T1000 (cell line): ENCODE data around the gene RUSC1.
"Not testable (repeated sequence)": the region's sequence is repeated elsewhere in the genome, so short reads cannot be mapped to it uniquely, and the experiment has no call there.

Experiments
- DNase-seq: peaks from one replicate; lab custom pipeline; 2025; ENCODE audit warnings: mixed read lengths; lab: John Stamatoyannopoulos, UW

RUSC1 gene

DNA sequence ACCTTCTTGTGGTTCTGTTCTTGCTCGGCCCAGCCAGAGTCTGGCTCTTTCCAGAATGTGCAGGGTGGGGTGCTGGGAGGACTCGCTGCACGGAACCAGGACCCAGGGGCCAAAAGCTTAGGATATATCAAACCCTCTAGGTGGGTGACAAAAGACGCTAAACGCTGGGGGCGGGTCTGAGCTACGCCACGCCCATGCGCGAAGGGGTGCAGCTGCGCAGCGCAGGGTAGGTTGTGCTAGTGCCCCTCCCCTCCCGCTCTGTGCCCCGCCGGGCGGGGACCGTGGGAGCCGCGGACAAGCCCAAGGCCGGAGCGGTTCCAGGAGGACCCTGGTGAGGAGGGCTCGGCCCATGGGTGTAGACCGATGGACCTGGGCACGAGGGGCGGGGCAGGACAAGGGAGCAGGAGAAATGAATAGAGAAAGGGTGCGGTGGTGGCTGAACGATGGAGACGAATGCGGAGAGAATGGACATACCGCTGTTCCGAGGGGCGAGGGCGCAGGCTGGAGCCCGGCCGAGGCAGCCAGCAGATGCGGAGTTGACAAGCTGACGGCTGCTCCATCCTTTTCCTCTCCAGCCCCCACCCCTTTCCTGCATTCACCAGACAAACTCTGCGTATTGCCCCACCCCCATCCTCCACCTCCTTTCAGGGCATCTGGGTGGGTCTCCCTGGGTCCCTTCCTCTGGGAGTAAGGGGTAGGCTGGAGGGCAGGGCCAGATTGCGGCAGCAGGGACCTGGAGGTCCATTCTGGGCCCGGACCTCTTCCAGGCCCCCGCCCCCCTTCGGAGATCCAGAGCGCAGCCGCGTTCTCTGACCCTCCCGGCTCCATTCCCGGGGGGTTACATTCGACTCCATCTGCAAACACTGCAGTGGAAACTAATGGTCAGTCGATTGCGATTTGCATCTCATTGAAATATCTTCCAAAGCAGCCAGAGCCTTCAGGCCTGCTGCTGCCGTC, at the start of gene RUSC1:
Gene RUSC1, plus strand, starts transcription at position 234 of the 957 bp plus-strand sequence. CDS start 880 bp downstream, outside the sequence.
- peak; percentile 50 for DNase-seq

- no peak for DNase-seq
Measured at GRCh38 chr1:155272466-155273342, 48.0 kb upstream of the RUSC1 start.

- DNase-seq, result peak; percentile 88
Measured at GRCh38 chr1:155273343-155274245, 47.1 kb upstream of the RUSC1 start, which contains the start of gene CLK2. TSS of gene CLK2 (minus strand) at chr1:155273504. CDS start at chr1:155270977, 2,527 bp downstream.

DNA sequence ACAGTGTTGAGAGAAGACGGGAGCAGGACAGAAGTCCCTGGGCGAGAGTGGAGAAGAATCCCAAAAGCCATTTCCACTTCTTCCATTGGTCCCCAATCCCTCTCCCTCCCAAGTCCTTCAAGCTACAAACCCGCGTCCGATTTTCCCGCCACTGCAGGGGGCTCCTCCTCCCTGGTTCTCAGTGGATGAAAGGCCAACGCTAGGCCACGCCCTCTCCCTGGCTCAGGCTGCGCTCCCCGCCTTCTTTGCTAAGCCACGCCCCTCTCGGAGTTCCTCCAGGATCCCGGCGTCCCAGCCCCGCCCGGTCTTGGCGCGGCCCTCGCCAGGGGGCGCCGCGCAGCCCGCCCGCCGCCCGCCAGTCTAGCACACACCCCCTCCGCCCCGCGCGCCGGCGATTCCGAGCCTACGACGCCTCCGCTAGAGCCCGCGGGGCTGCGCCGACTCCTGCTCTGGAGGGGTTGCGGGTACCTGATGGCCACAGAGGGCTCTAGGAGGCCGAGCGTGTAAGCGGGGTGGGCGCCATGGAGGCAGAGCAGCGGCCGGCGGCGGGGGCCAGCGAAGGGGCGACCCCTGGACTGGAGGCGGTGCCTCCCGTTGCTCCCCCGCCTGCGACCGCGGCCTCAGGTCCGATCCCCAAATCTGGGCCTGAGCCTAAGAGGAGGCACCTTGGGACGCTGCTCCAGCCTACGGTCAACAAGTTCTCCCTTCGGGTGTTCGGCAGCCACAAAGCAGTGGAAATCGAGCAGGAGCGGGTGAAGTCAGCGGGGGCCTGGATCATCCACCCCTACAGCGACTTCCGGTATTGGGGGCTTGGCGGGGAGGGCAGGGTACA, 43.4 kb upstream of the RUSC1 start, which contains the start of gene HCN3:
Gene HCN3, plus strand, starts transcription at position 394 of the 832 bp plus-strand sequence. Its CDS starts 128 bp downstream, at position 522.
- peak; percentile 92 for DNase-seq

GRCh38 chr1:155277902-155278688, 42.6 kb upstream of the RUSC1 start:
- no peak for DNase-seq

- no peak for DNase-seq
Measured at GRCh38 chr1:155278689-155279160, 42.0 kb upstream of the RUSC1 start.

DNA sequence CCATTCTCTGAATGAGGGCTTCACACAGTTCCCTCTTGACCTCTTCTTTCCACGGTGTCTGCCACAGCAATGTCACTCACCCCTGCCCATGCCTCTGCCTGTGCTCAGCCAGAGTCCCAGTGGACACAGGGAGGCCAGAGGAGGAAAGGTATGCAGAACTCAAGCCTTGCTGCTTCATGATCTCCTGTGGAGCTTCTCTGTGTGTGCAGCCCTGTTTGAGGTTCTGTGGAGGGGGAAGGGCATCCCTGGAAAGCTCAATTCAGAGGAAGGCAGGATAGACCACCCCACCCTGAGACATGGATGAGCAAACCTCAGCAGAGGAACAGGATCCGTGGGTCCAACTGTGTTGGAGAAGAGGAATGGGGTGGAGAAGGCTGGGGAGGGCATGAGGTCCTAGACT, 41.4 kb upstream of the RUSC1 start:
- DNase-seq, result no peak

DNA sequence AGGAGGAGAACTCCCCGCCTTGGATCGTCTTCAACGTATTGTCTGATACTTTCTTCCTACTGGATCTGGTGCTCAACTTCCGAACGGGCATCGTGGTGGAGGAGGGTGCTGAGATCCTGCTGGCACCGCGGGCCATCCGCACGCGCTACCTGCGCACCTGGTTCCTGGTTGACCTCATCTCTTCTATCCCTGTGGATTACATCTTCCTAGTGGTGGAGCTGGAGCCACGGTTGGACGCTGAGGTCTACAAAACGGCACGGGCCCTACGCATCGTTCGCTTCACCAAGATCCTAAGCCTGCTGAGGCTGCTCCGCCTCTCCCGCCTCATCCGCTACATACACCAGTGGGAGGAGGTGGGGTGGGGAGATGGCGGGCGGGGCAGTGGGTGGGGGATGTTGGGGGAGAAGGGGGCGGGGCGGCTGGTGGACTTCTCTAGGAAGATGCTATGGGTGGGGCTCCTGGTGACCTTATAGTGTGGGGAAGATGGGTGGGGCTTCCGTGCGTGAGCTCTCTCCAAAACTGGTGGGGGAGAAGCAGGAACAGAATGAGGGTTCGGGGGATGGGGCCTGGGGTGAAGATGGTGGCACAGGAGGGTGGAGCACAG, 38.1 kb upstream of the RUSC1 start:
- DNase-seq, result no peak

DNA sequence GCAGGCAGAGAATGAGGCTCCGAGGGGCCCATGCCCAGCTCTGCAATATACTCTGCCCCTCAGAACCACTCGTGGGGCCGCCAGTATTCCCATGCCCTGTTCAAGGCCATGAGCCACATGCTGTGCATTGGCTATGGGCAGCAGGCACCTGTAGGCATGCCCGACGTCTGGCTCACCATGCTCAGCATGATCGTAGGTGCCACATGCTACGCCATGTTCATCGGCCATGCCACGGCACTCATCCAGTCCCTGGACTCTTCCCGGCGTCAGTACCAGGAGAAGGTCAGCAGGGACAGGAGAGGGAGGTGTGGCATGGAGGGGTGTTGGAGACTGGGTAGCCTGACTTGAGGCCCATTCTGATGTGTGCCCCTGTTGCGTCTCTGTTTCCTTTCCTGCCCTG, 36.2 kb upstream of the RUSC1 start:
- DNase-seq, result no peak

- no peak for DNase-seq
Measured at GRCh38 chr1:155285063-155285462, 35.6 kb upstream of the RUSC1 start.

DNA sequence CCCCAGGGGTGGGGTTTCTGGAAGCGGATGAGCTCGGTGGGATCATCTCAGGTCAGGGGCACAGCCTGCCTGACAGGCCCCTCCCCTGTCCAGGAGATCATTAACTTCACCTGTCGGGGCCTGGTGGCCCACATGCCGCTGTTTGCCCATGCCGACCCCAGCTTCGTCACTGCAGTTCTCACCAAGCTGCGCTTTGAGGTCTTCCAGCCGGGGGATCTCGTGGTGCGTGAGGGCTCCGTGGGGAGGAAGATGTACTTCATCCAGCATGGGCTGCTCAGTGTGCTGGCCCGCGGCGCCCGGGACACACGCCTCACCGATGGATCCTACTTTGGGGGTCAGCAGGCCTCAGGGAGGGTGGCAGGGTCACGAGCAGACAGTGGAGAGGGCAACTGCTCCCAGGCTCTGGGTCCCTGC, 35.1 kb upstream of the RUSC1 start:
- no peak for DNase-seq

DNA sequence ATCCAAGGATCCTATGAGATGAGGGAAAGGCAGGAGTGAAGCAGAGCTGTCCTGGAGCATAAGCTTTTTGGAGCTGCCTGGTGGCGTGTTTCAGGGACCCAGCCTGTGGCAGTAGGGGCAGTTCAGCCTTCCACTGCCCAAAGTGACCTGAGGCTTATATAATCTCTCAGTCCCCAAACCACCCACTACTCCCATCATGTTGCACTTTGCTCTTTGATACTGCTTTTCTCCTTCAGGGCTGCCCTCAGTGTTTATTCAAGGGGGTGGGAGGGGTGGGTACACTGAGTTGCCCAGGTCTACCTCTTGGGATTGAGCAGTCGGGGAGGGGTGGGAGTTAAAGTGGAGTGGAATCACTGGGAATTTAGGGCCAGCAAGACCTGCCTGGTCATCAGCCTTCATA, 34.1 kb upstream of the RUSC1 start:
- no peak for DNase-seq

- DNase-seq, result no peak
Measured at GRCh38 chr1:155287987-155288543, 32.6 kb upstream of the RUSC1 start.

DNA sequence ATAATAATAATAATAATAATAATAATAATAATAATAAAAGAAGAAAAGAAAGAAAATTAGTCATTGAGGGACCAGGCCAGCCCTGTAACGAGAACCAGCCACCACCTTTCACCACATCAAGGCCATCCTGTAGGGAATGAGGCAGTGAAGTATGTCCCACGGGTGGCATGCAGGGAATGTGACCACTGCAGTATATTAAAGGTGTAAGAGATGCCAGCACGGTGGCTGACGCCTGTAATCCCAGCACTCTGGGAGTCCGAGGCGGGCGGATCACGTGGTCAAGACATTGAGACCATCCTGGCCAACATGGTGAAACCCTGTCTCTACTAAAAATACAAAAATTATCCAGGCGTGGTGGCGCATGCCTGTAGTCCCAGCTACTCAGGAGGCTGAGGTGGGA, 29.7 kb upstream of the RUSC1 start:
- DNase-seq, result not testable (repeated sequence)

- no peak for DNase-seq
Measured at GRCh38 chr1:155293086-155293749, 27.5 kb upstream of the RUSC1 start.

DNA sequence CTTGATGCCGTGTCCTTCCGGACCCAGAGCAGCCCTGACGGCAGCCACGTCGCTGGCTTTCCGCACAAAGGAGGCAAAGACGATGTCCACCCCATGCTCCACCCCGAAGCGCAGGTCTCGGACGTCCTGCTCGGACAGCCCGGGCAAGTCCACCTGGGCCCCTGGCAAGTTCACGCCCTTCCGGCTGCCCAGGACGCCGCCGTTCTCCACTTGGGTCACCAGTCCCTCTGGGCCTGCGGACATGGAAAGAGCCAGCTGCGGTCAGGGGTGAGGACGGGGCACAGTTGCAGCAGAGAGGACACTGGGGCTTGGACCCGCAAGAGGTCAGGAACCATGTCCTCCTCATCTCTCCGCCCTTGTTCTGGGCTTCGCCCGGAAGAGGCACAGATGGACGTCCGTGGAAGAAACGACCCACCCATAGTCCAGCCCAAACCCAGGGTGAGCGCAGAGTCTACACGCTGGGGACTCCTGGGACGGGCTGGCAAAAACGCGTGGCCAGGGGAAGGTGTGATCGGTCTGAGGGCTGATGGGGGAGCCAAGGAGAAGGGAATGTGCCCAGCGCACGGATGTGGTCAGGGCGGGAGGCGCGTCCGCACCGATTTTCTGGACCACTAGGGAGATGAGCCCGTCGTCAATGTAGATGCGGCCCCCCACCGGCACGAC, 26.0 kb upstream of the RUSC1 start:
- DNase-seq, result no peak

DNA sequence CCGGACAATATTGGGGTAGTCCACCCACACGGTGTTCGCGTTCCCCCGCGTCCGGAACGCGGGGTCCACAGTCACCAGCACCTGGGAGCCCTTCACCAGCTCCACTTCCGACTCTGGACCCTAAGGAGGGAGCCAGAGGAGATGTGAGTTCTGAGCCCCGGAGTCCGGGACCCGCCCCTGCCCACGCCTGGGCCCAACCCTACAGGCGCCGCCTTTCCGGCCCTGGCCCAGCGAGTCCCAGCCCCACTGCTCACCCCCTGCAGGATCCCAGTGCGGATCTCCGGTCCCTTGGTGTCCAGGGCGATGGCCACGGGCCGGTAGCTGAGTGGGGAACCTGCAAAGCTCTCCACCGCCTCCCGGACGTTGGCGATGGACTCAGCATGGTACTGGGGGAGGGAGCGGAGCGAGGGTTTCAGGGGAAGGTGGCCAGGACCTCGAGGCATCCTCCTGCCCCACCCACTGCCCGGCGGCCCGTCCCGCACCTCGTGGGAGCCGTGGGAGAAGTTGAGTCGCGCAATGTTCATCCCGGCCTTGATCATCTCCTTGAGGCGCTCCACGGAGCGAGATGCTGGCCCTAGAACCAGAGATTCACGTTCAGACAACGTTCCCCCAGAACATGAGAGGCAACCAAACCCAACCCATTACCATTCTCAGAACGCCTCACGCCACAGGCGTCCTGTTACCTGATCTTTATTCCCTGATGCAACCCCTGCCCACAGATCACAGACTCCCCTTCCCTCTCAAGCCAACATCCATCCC, 25.3 kb upstream of the RUSC1 start:
- DNase-seq, result no peak
